Adrenal gland (tissue), 5 donors: ENCODE data around the gene TMEM145.

ENCODE experiments used
- CTCF ChIP-seq, 6 experiments: fragments of 450-650 bp in 4 of 6; fragments of 200-600 bp in 2 of 6; sonication (generic) in 1 of 6; IDR thresholded peaks; 1 replicate in 5 of 6; 2 replicates in 1 of 6; pipeline versions ENCODE4 v1.5.1 to v1.8.0; 2016 to 2021; ENCODE audit warnings: antibody characterized with exemption in 6 of 6, mild to moderate bottlenecking in 2 of 6, moderate library complexity in 1 of 6
- POLR2A ChIP-seq, 2 donors: fragments of 450-650 bp; IDR thresholded peaks; one replicate each; pipeline ENCODE4 v1.6.1; 2017; ENCODE audit warnings: antibody characterized with exemption in 2 of 2, mild to moderate bottlenecking in 2 of 2, moderate library complexity in 1 of 2
- donor health status: DM: no; HTN: no; CAD: no.

- TF ChIP-seq POLR2A (IDR thresholded peaks at IDR 0.05): no peak
- no peak for TF ChIP-seq CTCF (IDR thresholded peaks at IDR 0.05)
Measured at GRCh38 chr19:42271045-42271419, 42.1 kb upstream of the TMEM145 start.
